Rectal smooth muscle tissue (tissue), 1 donor: ENCODE results near the gene SERGEF.

ENCODE experiments used
- H3K27ac ChIP-seq: one replicate; pipeline ENCODE4 v1.7.0; 2013; ENCODE audit warnings: low read depth, low read length, inconsistent platforms
- H3K27me3 ChIP-seq: one replicate; pipeline ENCODE4 v1.7.0; 2013; ENCODE audit warnings: low read length; ENCODE audit not compliant: control insufficient read depth, insufficient read depth
- H3K36me3 ChIP-seq: one replicate; pipeline ENCODE4 v1.7.0; 2013; ENCODE audit warnings: low read length; ENCODE audit not compliant: control insufficient read depth, insufficient read depth
- H3K4me1 ChIP-seq: one replicate; pipeline ENCODE4 v1.7.0; 2013; ENCODE audit warnings: low read length; ENCODE audit not compliant: control insufficient read depth, insufficient read depth
- H3K4me3 ChIP-seq: one replicate; pipeline ENCODE4 v1.7.0; 2013; ENCODE audit warnings: low read length
- H3K9ac ChIP-seq: one replicate; pipeline ENCODE4 v1.7.0; 2013; ENCODE audit warnings: low read length

SERGEF gene

GRCh38 chr11:17796154-17796553 is 216.7 kb downstream of the SERGEF start:
- Histone ChIP-seq H3K36me3 (no peaks in the 10 kb centered on the region), H3K4me1 (no peaks in the 10 kb centered on the region), H3K27me3 (no peaks in the 10 kb centered on the region), H3K4me3 (no peak overlapping the region), H3K27ac (no peak overlapping the region), H3K9ac (no peak overlapping the region)

GRCh38 chr11:17794981-17795380 is 217.9 kb downstream of the SERGEF start:
- no peak overlapping the region for H3K27ac ChIP-seq
- H3K4me1 ChIP-seq = no peaks in the 10 kb centered on the region
- no peak overlapping the region for H3K4me3 ChIP-seq
- no peak overlapping the region for H3K9ac ChIP-seq
- H3K36me3 ChIP-seq = no peaks in the 10 kb centered on the region
- H3K27me3 ChIP-seq = no peaks in the 10 kb centered on the region

GRCh38 chr11:17793642-17794170 is 219.1 kb downstream of the SERGEF start:
- Histone ChIP-seq H3K36me3 (no peaks in the 10 kb centered on the region), H3K9ac (no peak overlapping the region), H3K27me3 (no peaks in the 10 kb centered on the region), H3K27ac (no peak overlapping the region), H3K4me1 (no peaks in the 10 kb centered on the region), H3K4me3 (no peak overlapping the region)

GRCh38 chr11:17792161-17792560 is 220.7 kb downstream of the SERGEF start:
- Histone ChIP-seq H3K9ac (no peak overlapping the region), H3K4me3 (no peak overlapping the region), H3K27me3 (no peaks in the 10 kb centered on the region)

DNA sequence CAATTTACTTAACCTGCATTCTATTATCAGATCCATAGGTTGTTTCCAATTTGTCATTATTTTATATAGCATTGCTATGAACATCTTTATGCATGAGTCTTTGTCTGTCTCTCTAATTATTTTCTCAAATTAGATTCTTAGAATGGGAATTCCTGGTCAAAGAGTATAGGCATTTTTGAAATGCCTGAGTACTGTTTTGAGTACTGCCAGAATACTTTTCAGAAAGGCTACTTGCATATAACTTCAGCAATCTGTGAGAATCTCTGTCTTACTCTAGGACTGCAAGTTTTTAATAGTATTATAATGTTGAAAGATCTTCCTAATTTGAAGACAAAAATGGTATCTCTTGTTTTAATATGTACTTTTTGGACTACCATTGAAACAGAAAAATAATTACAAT is 221.7 kb downstream of the SERGEF start:
- H3K27me3 ChIP-seq = no peaks in the 10 kb centered on the region
- H3K27ac ChIP-seq = no peak overlapping the region
- H3K9ac ChIP-seq = no peak overlapping the region
- H3K36me3 ChIP-seq = no peaks in the 10 kb centered on the region
- no peaks in the 10 kb centered on the region for H3K4me1 ChIP-seq
- H3K4me3 ChIP-seq = no peak overlapping the region

More at GRCh38 chr11:17792161-17792560, 220.7 kb downstream of the SERGEF start:
- Histone ChIP-seq H3K4me1 (no peaks in the 10 kb centered on the region), H3K27ac (no peak overlapping the region), H3K36me3 (no peaks in the 10 kb centered on the region)

GRCh38 chr11:17790453-17790852 is 222.4 kb downstream of the SERGEF start:
- H3K27ac ChIP-seq = no peak overlapping the region
- no peak overlapping the region for H3K4me3 ChIP-seq
- H3K36me3 ChIP-seq = no peaks in the 10 kb centered on the region
- no peaks in the 10 kb centered on the region for H3K4me1 ChIP-seq
- no peak overlapping the region for H3K9ac ChIP-seq
- H3K27me3 ChIP-seq = no peaks in the 10 kb centered on the region

DNA sequence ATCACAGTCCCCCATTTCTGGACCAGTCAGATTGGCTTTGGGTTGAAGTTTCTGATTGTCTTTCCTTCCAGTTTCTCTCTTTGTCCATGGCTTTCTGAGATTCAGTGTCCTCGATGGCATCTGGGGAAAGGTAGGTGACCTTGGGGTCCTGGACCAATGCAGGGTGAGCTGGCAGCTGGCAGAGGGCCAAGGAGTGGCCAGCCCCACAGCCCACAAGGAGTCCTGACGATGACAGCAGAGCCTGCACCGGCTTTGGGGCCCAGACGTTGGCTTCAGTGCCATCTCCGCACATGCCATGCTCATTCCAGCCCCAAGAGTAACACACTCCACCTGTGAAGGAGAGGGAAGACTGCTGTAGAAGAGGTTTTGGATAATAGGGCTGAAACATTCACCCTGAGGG is 224.8 kb downstream of the SERGEF start:
- Histone ChIP-seq H3K27me3 (no peaks in the 10 kb centered on the region), H3K27ac (no peak overlapping the region), H3K4me3 (no peak overlapping the region), H3K36me3 (no peaks in the 10 kb centered on the region), H3K4me1 (no peaks in the 10 kb centered on the region), H3K9ac (no peak overlapping the region)

GRCh38 chr11:17786824-17787525 is 225.9 kb downstream of the SERGEF start:
- Histone ChIP-seq H3K36me3 (no peaks in the 10 kb centered on the region), H3K27ac (no peak overlapping the region), H3K4me3 (no peak overlapping the region), H3K4me1 (no peaks in the 10 kb centered on the region), H3K9ac (no peak overlapping the region), H3K27me3 (no peaks in the 10 kb centered on the region)

DNA sequence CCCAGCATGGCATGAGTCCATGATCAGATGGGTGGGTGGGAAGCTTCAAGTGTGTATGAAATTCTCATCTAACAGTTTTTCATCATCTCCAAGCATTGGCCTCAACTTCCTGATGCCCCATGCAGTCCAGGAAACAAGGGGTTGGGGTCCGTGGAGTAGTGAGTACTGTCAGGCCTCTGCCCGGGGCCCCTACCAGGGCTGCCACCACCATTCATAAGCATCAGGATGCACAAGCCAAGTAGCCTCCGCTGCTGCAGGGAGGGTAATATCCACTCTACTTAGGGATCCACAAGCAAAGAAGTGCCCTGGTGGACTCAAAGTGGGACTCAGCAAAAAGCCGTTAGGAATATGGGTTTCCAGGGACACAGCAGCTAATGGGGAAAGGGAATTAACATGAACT is 229.0 kb downstream of the SERGEF start:
- no peaks in the 10 kb centered on the region for H3K27me3 ChIP-seq
- no peak overlapping the region for H3K27ac ChIP-seq
- H3K4me3 ChIP-seq = no peak overlapping the region
- H3K4me1 ChIP-seq = no peaks in the 10 kb centered on the region
- H3K36me3 ChIP-seq = no peaks in the 10 kb centered on the region
- H3K9ac ChIP-seq = no peak overlapping the region

GRCh38 chr11:17782603-17783337 is 230.1 kb downstream of the SERGEF start:
- Histone ChIP-seq H3K4me1 (no peaks in the 10 kb centered on the region), H3K27ac (no peak overlapping the region), H3K9ac (no peak overlapping the region), H3K27me3 (no peaks in the 10 kb centered on the region), H3K36me3 (no peaks in the 10 kb centered on the region), H3K4me3 (no peak overlapping the region)

GRCh38 chr11:17782145-17782544 is 230.7 kb downstream of the SERGEF start:
- no peaks in the 10 kb centered on the region for H3K27me3 ChIP-seq
- H3K36me3 ChIP-seq = no peaks in the 10 kb centered on the region
- H3K4me3 ChIP-seq = no peak overlapping the region
- no peak overlapping the region for H3K27ac ChIP-seq
- no peaks in the 10 kb centered on the region for H3K4me1 ChIP-seq
- no peak overlapping the region for H3K9ac ChIP-seq

GRCh38 chr11:17781626-17782025 is 231.2 kb downstream of the SERGEF start:
- H3K4me1 ChIP-seq = no peaks in the 10 kb centered on the region
- no peaks in the 10 kb centered on the region for H3K36me3 ChIP-seq
- H3K27ac ChIP-seq = no peak overlapping the region
- no peaks in the 10 kb centered on the region for H3K27me3 ChIP-seq
- H3K9ac ChIP-seq = no peak overlapping the region
- no peak overlapping the region for H3K4me3 ChIP-seq

DNA sequence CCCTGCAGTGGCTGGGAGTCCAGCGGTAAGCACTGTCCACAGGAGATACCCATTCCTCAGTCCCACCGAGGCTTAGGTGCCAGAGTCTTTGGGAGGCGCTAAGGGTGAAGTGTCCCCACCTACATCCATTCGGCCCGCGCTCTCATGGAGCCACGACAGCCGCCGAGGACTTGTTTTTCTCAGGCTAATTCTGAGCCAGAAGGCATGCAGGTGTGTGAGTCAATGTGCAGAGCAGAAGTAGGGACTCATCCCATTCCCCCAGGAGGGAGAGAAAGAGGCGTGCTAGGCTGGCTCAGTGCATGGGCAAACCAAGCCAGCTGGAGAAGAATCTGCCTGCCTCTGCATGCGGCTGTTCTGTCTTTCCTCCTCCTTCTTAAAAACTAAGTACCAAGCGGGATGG is 231.6 kb downstream of the SERGEF start:
- Histone ChIP-seq H3K9ac (no peak overlapping the region), H3K27ac (no peak overlapping the region), H3K27me3 (no peaks in the 10 kb centered on the region), H3K4me3 (no peak overlapping the region), H3K4me1 (no peaks in the 10 kb centered on the region), H3K36me3 (no peaks in the 10 kb centered on the region)
